Hematopoietic multipotent progenitor cell treated with erythropoietin and hydrocortisone succinate and interleukin-3 and kit ligand, for 4 days (in vitro differentiated cells): ENCODE data around the gene ZNF568.

ENCODE experiments used
- DNase-seq: peaks from one replicate; pipeline ENCODE4 v3.0.0-alpha.2; 2015

The ZNF568 gene

GRCh38 chr19:37007587-37008220 lies 91.6 kb downstream of the ZNF568 start:
- peak; percentile 72 for DNase-seq

GRCh38 chr19:37009871-37010270 lies 93.7 kb downstream of the ZNF568 start:
- DNase-seq = no peak

- DNase-seq = no peak
These were observed 96.1 kb downstream of the ZNF568 start for GRCh38 chr19:37012093-37012745.

- DNase-seq = no peak
These were observed 98.3 kb downstream of the ZNF568 start for GRCh38 chr19:37014456-37014855.

GRCh38 chr19:37045140-37045539 lies 129.0 kb downstream of the ZNF568 start:
- no peak for DNase-seq
